ENCODE measurements around the gene LRRC26. TPM values are rescaled to one million over a fixed set of nuclear protein-coding genes. Genes with fewer than 3 reads are reported as not detected.
"Not testable (repeated sequence)": the region's sequence is repeated elsewhere in the genome, so short reads cannot be mapped to it uniquely, and the experiment has no call there.

Gene LRRC26
- polyA plus RNA-seq, 3 donors: not detected

DNA sequence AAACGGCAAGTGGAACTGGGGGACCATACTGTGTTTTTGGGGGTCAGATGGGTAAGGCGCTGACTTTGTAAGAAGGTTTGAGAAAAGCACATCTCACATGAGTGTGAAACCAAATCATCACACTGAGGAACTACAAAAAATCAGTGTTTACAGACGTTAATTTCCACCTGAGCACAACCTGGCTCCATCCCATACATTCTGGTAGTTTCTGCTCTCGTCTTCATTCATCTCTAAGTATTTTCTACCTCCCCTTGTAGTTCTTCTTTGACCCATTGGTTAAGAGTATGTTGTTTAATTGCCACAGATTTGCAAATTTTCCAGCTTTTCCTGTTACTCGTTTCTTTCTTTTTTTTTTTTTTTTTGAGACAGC is 46.4 kb downstream of the LRRC26 start:
- Histone ChIP-seq H2AFZ (ENCODE audit: insufficient read depth, low read depth, low read length, poor library complexity, severe bottlenecking) (no peak overlapping the region), H3K4me3 (replicated peaks in 1 of 3; ENCODE audit: low read depth in 2 of 3, low read length in 3 of 3) (no peak overlapping the region), H3K9ac (ENCODE audit: insufficient read depth, low read length, poor library complexity, severe bottlenecking) (no peak overlapping the region), H3K27me3 (ENCODE audit: control insufficient read depth in 2 of 2, insufficient read depth in 2 of 2, low read length in 2 of 2) (peaks cover 0 to 2% of the 10 kb centered on the region in 2 donors), H3K4me1 (ENCODE audit: control insufficient read depth in 1 of 2, insufficient read depth in 2 of 2, low read length in 2 of 2) (peaks cover 22% of the 10 kb centered on the region in 2 donors), H3K9me3 (replicated peaks in 1 of 2; ENCODE audit: control insufficient read depth in 1 of 2, insufficient read depth in 1 of 2, low read length in 2 of 2) (no peaks in the 10 kb centered on the region), H3K27ac (ENCODE audit: low read depth in 1 of 2, low read length in 2 of 2) (no peak overlapping the region), H3K4me2 (replicated peaks; ENCODE audit: extremely low read depth, low read length, poor library complexity, severe bottlenecking) (no peak overlapping the region), H3K79me2 (ENCODE audit: insufficient read depth, low read length) (no peaks in the 10 kb centered on the region), H3K36me3 (replicated peaks in 1 of 2; ENCODE audit: control insufficient read depth in 1 of 2, insufficient read depth in 2 of 2, low read length in 2 of 2) (no peaks in the 10 kb centered on the region), H4K20me1 (ENCODE audit: insufficient read depth, low read length) (no peaks in the 10 kb centered on the region)
- Mint-ChIP-seq H3K27ac (peak overlapping the region in 1 of 7 donors; percentile 72), H3K9me3 (peaks cover 0 to 2% (median 0%) of the 10 kb centered on the region in 7 donors), H3K36me3 (no peaks in the 10 kb centered on the region), H3K4me3 (no peak overlapping the region), H3K27me3 (ENCODE audit: low read depth in 3 of 3) (peaks cover 3 to 7% (median 5%) of the 10 kb centered on the region in 3 donors), H3K4me1 (peaks cover 19% of the 10 kb centered on the region)
- no peak for TF ChIP-seq CTCF (IDR thresholded peaks at IDR 0.05)
- intact Hi-C loops (cut with micrococcal nuclease): loop anchor here in 1 of 2 donors (5.0 kb wide), 1 partner anchor 114 kb away; no protein-coding TSS in a partner anchor
- no peak for DNase-seq
- no CpG with 5 or more reads among the region's 5 CpGs for WGBS (ENCODE audit: insufficient coverage)

DNA sequence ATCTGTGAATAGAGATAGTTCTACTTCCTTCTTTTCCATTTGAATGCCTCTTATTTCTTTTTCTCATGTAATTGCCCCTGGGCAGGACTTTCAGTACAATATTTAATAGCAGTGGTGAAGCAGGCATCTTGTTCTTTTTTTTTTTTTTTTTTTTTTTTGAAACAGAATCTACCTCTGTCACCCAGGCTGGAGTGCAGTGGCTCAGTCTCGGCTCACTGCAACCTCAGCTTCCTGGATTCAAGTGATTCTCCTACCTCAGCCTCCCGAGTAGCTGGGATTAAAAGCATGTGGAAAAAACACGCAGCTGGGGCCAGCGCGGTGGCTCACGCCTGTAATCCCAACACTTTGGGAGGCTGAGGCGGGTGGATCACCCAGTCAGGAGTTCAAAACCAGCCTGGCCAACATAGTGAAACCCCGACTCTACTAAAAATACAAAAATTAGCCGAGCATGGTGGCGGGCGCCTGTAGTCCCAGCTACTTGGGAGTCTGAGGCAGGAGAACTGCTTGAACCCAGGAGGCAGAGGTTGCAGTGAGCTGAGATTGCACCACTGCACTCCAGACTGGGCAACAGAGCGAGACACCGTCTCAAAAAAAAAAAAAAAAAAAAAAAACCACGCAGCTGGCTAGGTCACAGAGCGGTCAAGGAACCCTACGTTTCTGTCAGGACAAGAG is 46.9 kb downstream of the LRRC26 start:
- H4K20me1 ChIP-seq (ENCODE audit: insufficient read depth, low read length); H3K9me3 Mint-ChIP-seq; H3K4me3 Mint-ChIP-seq; H3K27me3 ChIP-seq (ENCODE audit: control insufficient read depth in 2 of 2, insufficient read depth in 2 of 2, low read length in 2 of 2); H3K27me3 Mint-ChIP-seq (ENCODE audit: low read depth in 3 of 3); H3K9ac ChIP-seq (ENCODE audit: insufficient read depth, low read length, poor library complexity, severe bottlenecking); H3K9me3 ChIP-seq (replicated peaks in 1 of 2; ENCODE audit: control insufficient read depth in 1 of 2, insufficient read depth in 1 of 2, low read length in 2 of 2); H3K4me2 ChIP-seq (replicated peaks; ENCODE audit: extremely low read depth, low read length, poor library complexity, severe bottlenecking); DNase-seq; H3K36me3 ChIP-seq (replicated peaks in 1 of 2; ENCODE audit: control insufficient read depth in 1 of 2, insufficient read depth in 2 of 2, low read length in 2 of 2); H3K79me2 ChIP-seq (ENCODE audit: insufficient read depth, low read length); H3K36me3 Mint-ChIP-seq; H2AFZ ChIP-seq (ENCODE audit: insufficient read depth, low read depth, low read length, poor library complexity, severe bottlenecking); H3K27ac ChIP-seq (ENCODE audit: low read depth in 1 of 2, low read length in 2 of 2); H3K4me3 ChIP-seq (replicated peaks in 1 of 3; ENCODE audit: low read depth in 2 of 3, low read length in 3 of 3); H3K27ac Mint-ChIP-seq: not testable (repeated sequence)
- peaks cover 17% of the 10 kb centered on the region for H3K4me1 Mint-ChIP-seq
- 74% methylated on average over 8 of the region's 16 CpGs for WGBS (ENCODE audit: insufficient coverage)
- H3K4me1 ChIP-seq (ENCODE audit: control insufficient read depth in 1 of 2, insufficient read depth in 2 of 2, low read length in 2 of 2): peaks cover 17 to 21% of the 10 kb centered on the region in 2 donors
- intact Hi-C loops (cut with micrococcal nuclease): loop anchor here in 1 of 2 donors (5.0 kb wide), 1 partner anchor 114 kb away; no protein-coding TSS in a partner anchor

GRCh38 chr9:137121927-137122795 is 47.7 kb downstream of the LRRC26 start:
- 74% methylated on average over 3 of the region's 25 CpGs for WGBS (ENCODE audit: insufficient coverage)
- H3K36me3 ChIP-seq (replicated peaks in 1 of 2; ENCODE audit: control insufficient read depth in 1 of 2, insufficient read depth in 2 of 2, low read length in 2 of 2); H3K27ac ChIP-seq (ENCODE audit: low read depth in 1 of 2, low read length in 2 of 2); H3K9me3 ChIP-seq (replicated peaks in 1 of 2; ENCODE audit: control insufficient read depth in 1 of 2, insufficient read depth in 1 of 2, low read length in 2 of 2); H3K27me3 Mint-ChIP-seq (ENCODE audit: low read depth in 3 of 3); H3K79me2 ChIP-seq (ENCODE audit: insufficient read depth, low read length); H2AFZ ChIP-seq (ENCODE audit: insufficient read depth, low read depth, low read length, poor library complexity, severe bottlenecking); H3K27ac Mint-ChIP-seq; H4K20me1 ChIP-seq (ENCODE audit: insufficient read depth, low read length); H3K36me3 Mint-ChIP-seq; H3K4me2 ChIP-seq (replicated peaks; ENCODE audit: extremely low read depth, low read length, poor library complexity, severe bottlenecking); DNase-seq; H3K9me3 Mint-ChIP-seq; H3K27me3 ChIP-seq (ENCODE audit: control insufficient read depth in 2 of 2, insufficient read depth in 2 of 2, low read length in 2 of 2); H3K4me3 ChIP-seq (replicated peaks in 1 of 3; ENCODE audit: low read depth in 2 of 3, low read length in 3 of 3); H3K9ac ChIP-seq (ENCODE audit: insufficient read depth, low read length, poor library complexity, severe bottlenecking): not testable (repeated sequence)
- peaks cover 9 to 14% of the 10 kb centered on the region in 2 donors for H3K4me1 ChIP-seq (ENCODE audit: control insufficient read depth in 1 of 2, insufficient read depth in 2 of 2, low read length in 2 of 2)
- intact Hi-C loops (cut with micrococcal nuclease): loop anchor here in 1 of 2 donors (5.0 kb wide), 1 partner anchor 115 kb away; no protein-coding TSS in a partner anchor
- Mint-ChIP-seq H3K4me1 (peaks cover 12% of the 10 kb centered on the region), H3K4me3 (peak overlapping the region in 1 of 2 donors; percentile 47)
